ENCODE results near the gene SNAI3. TPM values are rescaled to one million over a fixed set of nuclear protein-coding genes. Genes with fewer than 3 reads are reported as not detected.

SNAI3 gene
- total and polyA plus RNA-seq, 2 of the 4 experiments (the other 2 are of a cell fraction) = 0.21 TPM; not detected in 1

GRCh38 chr16:88653101-88653500 is 33.2 kb downstream of the SNAI3 start:
- H3K27me3 ChIP-seq (ENCODE audit: control insufficient read depth, insufficient read depth, low read length) = no peaks in the 10 kb centered on the region
- no peak overlapping the region for H2AFZ ChIP-seq (replicated peaks; ENCODE audit: low read length, poor library complexity)
- H4K91ac ChIP-seq (ENCODE audit: insufficient read depth, low read depth, low read length) = no peak overlapping the region
- 78% methylated on average over 8 of the region's 13 CpGs; no CpG with 5 or more reads in 1 of the 2 experiments for WGBS, 2 experiments (ENCODE audit: extremely low coverage in 2 of 2, insufficient read length in 1 of 2)
- TF ChIP-seq NFE2L2 (IDR thresholded peaks at IDR 0.05; ENCODE audit: low read depth, low read length) = no peak
- no peak for TF ChIP-seq FOS (IDR thresholded peaks at IDR 0.05; ENCODE audit: low read depth, low read length)
- no peak for TF ChIP-seq RCOR1 (IDR thresholded peaks at IDR 0.05; ENCODE audit: insufficient replicate concordance, low read length)
- TF ChIP-seq USF2 (IDR thresholded peaks at IDR 0.05; ENCODE audit: low read depth, low read length) = no peak
- TF ChIP-seq BHLHE40 (IDR thresholded peaks at IDR 0.05; ENCODE audit: low read depth, low read length) = no peak
- no peak for TF ChIP-seq POLR2A (IDR thresholded peaks at IDR 0.05; ENCODE audit: low read depth, low read length)
- no peak for TF ChIP-seq CHD1 (IDR thresholded peaks at IDR 0.05; ENCODE audit: low read depth, low read length)
- no peak for TF ChIP-seq MAFK (IDR thresholded peaks at IDR 0.05; ENCODE audit: low read depth, low read length)
- TF ChIP-seq CTCF (conservative IDR thresholded peaks at IDR 0.05; ENCODE audit: low read depth, low read length) = no peak
- no peak for TF ChIP-seq MAZ (IDR thresholded peaks at IDR 0.05; ENCODE audit: borderline replicate concordance, low read depth, low read length)
- TF ChIP-seq CEBPB (IDR thresholded peaks at IDR 0.05; ENCODE audit: low read depth, low read length) = no peak
- no peak for TF ChIP-seq MXI1 (IDR thresholded peaks at IDR 0.05; ENCODE audit: borderline replicate concordance, low read depth, low read length)
- no peak for TF ChIP-seq RAD21 (IDR thresholded peaks at IDR 0.05; ENCODE audit: low read length)
- TF ChIP-seq, protein P1, sequence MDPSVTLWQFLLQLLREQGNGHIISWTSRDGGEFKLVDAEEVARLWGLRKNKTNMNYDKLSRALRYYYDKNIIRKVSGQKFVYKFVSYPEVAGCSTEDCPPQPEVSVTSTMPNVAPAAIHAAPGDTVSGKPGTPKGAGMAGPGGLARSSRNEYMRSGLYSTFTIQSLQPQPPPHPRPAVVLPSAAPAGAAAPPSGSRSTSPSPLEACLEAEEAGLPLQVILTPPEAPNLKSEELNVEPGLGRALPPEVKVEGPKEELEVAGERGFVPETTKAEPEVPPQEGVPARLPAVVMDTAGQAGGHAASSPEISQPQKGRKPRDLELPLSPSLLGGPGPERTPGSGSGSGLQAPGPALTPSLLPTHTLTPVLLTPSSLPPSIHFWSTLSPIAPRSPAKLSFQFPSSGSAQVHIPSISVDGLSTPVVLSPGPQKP (IDR thresholded peaks at IDR 0.05; ENCODE audit: borderline replicate concordance, low read depth, low read length) = no peak
- no peak for TF ChIP-seq SMC3 (IDR thresholded peaks at IDR 0.05; ENCODE audit: low read depth, low read length)
- no peak for TF ChIP-seq RFX5 (IDR thresholded peaks at IDR 0.05; ENCODE audit: low read depth, low read length)
- in situ Hi-C loops (cut with MboI; ENCODE audit: low sequenced_read_pairs) (no loop called here), dilution Hi-C loops (cut with HindIII; ENCODE audit: low sequenced_read_pairs, unreplicated experiment) (no loop called here), intact Hi-C loops (cut with micrococcal nuclease) (no loop called here)
- no peak overlapping the region for H2BK5ac ChIP-seq (ENCODE audit: low read depth, low read length, poor library complexity, severe bottlenecking)
- H3K27ac ChIP-seq (ENCODE audit: insufficient read depth, low read length) = no peak overlapping the region
- POLR2A ChIA-PET (ENCODE audit: unreplicated experiment) = no interaction called here
- no peak overlapping the region for H3K4me2 ChIP-seq (ENCODE audit: low read depth, low read length)
- H3K23ac ChIP-seq (ENCODE audit: low read depth, low read length) = no peak overlapping the region
- ATAC-seq (ENCODE audit: low read depth) (no peak), DNase-seq (no peak)
- no peak overlapping the region for H3K18ac ChIP-seq (ENCODE audit: low read depth, low read length)
- H3K9me1 ChIP-seq (ENCODE audit: insufficient read depth, low read length) = no peaks in the 10 kb centered on the region
- H2AK9ac ChIP-seq (replicated peaks; ENCODE audit: low read depth, low read length, poor library complexity) = no peak overlapping the region
- H4K8ac ChIP-seq (ENCODE audit: low read depth in 2 of 2, low read length in 2 of 2) = no peak overlapping the region
- no peak overlapping the region for H2BK20ac ChIP-seq (ENCODE audit: low read depth, low read length)
- CTCF ChIA-PET = no interaction called here
- no peak overlapping the region for H2AK5ac ChIP-seq (ENCODE audit: low read depth, low read length)
- H3K4me3 ChIP-seq (ENCODE audit: insufficient read depth, low read depth, low read length) = no peak overlapping the region
- H3K14ac ChIP-seq (replicated peaks; ENCODE audit: low read depth, low read length) = no peak overlapping the region
- H3K4me1 ChIP-seq (ENCODE audit: control insufficient read depth, insufficient read depth, low read length) = peaks cover 5% of the 10 kb centered on the region; the same call in 1 of the 2 replicates
- H3K9ac ChIP-seq (ENCODE audit: low read depth, low read length) = no peak overlapping the region
- H3K56ac ChIP-seq (ENCODE audit: extremely low read depth, insufficient read depth, low read length) = no peak overlapping the region
- H3K79me1 ChIP-seq (ENCODE audit: low read depth in 1 of 2, low read length in 2 of 2) = peaks cover 0 to 21% of the 10 kb centered on the region in 2 experiments; a peak in 1 of 4 replicates
- H3K4ac ChIP-seq (ENCODE audit: low read depth, low read length) = no peak overlapping the region
- H3K9me3 ChIP-seq (ENCODE audit: control insufficient read depth, insufficient read depth, low read length) = no peaks in the 10 kb centered on the region
- no peak overlapping the region for H2BK120ac ChIP-seq (ENCODE audit: low read depth, low read length)
- no peak overlapping the region for H2BK15ac ChIP-seq (ENCODE audit: low read depth, low read length)
- H4K20me1 ChIP-seq (ENCODE audit: insufficient read depth, low read length) = peaks cover 3% of the 10 kb centered on the region; the same call in 1 of the 2 replicates
- peaks cover 13% of the 10 kb centered on the region for H3K36me3 ChIP-seq (ENCODE audit: control insufficient read depth, insufficient read depth, low read length)
- no TSS peak for BruUV-seq (replicated peaks)
- no peak overlapping the region for H4K5ac ChIP-seq (ENCODE audit: low read depth, low read length)

Measured in IMR-90 (cell line).